Esophagus (tissue), 2 donors: Measurements from ENCODE around the gene OPRD1. TPM values are rescaled to one million over a fixed set of nuclear protein-coding genes. Genes with fewer than 3 reads are reported as not detected.

Experiments used
- H3K27ac ChIP-seq, 2 donors: one replicate each; pipeline ENCODE4 v1.5.1; 2013; ENCODE audit warnings: low read depth in 2 of 2, mild to moderate bottlenecking in 2 of 2, inconsistent platforms in 1 of 2, low read length in 1 of 2, moderate library complexity in 1 of 2
- H3K27me3 ChIP-seq, 2 donors: one replicate each; pipeline ENCODE4 v1.6.1; 2013; ENCODE audit warnings: low read length in 2 of 2, control low read depth in 1 of 2, mild to moderate bottlenecking in 1 of 2; ENCODE audit not compliant: insufficient read depth in 2 of 2, control insufficient read depth in 1 of 2
- H3K36me3 ChIP-seq, 2 donors: one replicate each; pipeline ENCODE4 v1.6.1; 2013; ENCODE audit warnings: low read length in 1 of 2; ENCODE audit not compliant: control insufficient read depth in 2 of 2, insufficient read depth in 2 of 2
- H3K4me1 ChIP-seq, 2 donors: one replicate each; pipeline ENCODE4 v1.6.1; 2013; ENCODE audit warnings: low read length in 1 of 2; ENCODE audit not compliant: control insufficient read depth in 2 of 2, insufficient read depth in 2 of 2
- H3K4me3 ChIP-seq, 2 donors: one replicate each; pipeline ENCODE4 v1.5.1; 2013; ENCODE audit warnings: low read length in 2 of 2, mild to moderate bottlenecking in 2 of 2, low read depth in 1 of 2, moderate library complexity in 1 of 2
- H3K9me3 ChIP-seq, 2 donors: one replicate each; pipeline ENCODE4 v1.6.1; 2013; ENCODE audit warnings: mild to moderate bottlenecking in 2 of 2, low read depth in 1 of 2, low read length in 1 of 2, moderate library complexity in 1 of 2; ENCODE audit not compliant: control insufficient read depth in 2 of 2, insufficient read depth in 1 of 2
- WGBS, 2 donors: extraction: QIAGEN DNeasy Blood & Tissue Kit; methylation state at CpG; one replicate each; pipeline ENCODE4 v1.1.7; 2013; 5-methylcytosine and 5-hydroxymethylcytosine counted together
- polyA plus RNA-seq, 2 donors: library from polyadenylated mRNA; stranded (reverse); fragments of 200-250 nt; gene quantifications; one replicate each; pipeline ENCODE4 v1.2.3, GENCODE V29; 2013
- donor health status: healthy with polysubstance abuse.
- donor health status: Bipolar disorder and iron deficiency.

OPRD1 gene
- polyA plus RNA-seq, 2 donors: not detected

DNA sequence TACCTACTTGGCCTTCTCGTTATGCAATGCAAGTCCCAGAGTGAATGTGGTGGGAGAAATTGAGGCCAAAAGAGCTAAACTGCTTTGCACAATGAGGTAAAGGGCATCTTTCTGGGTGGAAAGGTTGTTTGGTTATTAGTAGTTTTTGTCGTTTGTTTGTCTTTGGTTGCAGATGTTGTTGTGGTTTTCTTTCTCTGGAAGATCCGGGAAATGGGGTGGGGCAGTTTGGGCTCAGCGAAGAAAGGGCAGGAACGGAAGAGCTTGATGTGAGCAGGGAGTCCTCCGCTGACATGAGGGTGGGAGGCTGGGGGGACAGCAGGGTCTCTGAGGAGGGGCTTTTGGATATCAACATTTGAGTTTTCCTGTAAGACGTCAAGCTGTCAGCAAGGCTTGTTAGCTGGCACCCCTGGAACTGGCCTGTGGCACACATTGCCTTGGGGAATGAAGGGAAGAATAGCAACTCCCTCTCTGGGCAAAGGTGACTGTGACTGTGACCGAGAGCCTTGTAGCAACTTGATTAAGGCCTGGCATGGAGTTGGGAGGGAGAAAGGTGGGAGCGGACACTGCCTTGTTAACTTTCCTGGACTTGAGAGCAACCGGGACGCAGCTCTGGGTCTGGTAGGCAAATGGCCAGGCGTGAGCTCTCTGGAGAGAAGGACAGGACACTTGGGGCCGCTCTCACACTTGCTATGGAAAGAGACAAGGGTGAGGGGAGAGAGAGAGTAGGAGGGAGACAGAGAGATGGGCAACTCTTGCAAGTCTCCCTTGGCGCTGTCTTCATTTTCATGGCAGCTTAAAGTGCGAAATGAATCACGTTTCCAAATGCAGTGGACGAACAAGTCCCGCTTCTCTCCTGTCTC, 15.4 kb upstream of the OPRD1 start:
- Histone ChIP-seq H3K36me3 (no peaks in the 10 kb centered on the region), H3K4me3 (no peak overlapping the region)
- 59% methylated on average over 18 of the region's 18 CpGs for WGBS, 2 donors

DNA sequence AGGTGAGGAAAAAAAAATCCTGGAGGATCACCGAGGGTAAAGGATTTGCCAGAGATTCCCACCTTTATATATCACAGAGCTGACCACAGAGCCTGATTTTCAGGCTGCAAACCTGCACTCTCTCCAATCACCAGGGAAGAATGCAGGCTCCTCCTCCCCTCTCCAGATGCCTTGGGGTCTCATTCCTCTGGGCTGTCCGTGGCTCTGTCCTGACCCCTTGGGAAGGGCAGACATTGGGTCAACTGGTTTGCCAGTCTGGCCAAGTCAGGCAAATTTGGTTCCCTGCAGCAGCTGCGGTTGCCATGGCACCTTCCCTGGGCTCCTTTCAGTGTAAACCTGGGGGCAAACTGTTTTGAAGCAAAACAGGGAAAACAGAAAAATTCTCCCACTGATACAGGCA, 11.6 kb upstream of the OPRD1 start:
- Histone ChIP-seq H3K4me3 (no peak overlapping the region), H3K9me3 (peaks cover 0 to 2% of the 10 kb centered on the region in 2 donors), H3K27me3 (no peaks in the 10 kb centered on the region), H3K36me3 (no peaks in the 10 kb centered on the region), H3K27ac (no peak overlapping the region), H3K4me1 (no peaks in the 10 kb centered on the region)
- 47% methylated on average over 3 of the region's 3 CpGs for WGBS, 2 donors

More for the DNA sequence above, 15.4 kb upstream of the OPRD1 start:
- H3K4me1 ChIP-seq: no peaks in the 10 kb centered on the region
- no peaks in the 10 kb centered on the region for H3K27me3 ChIP-seq
- H3K27ac ChIP-seq: no peak overlapping the region
- no peaks in the 10 kb centered on the region for H3K9me3 ChIP-seq

DNA sequence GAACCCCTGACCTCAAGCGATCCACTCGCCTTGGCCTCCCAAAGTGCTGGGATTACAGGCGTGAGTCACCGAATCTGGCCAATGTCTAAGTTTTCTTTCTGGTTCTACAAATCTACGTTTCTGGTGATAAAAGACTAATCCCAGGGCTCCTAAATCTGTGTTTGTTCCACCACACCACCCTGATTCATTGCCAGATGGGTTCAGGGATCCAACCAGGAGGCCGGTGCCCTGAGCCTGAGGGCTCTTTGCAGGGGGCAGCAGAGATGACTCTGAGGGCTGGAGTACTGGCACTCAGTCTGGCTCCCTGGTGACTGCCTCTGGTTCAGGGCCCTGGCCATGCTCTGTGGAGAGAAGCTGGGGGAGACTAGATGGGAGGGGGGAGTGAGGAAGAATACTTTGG, 10.5 kb upstream of the OPRD1 start:
- peaks cover 0 to 2% of the 10 kb centered on the region in 2 donors for H3K9me3 ChIP-seq
- H3K36me3 ChIP-seq: no peaks in the 10 kb centered on the region
- WGBS, 2 donors: 80 to 88% methylated on average over 6 of the region's 6 CpGs
- H3K4me1 ChIP-seq: no peaks in the 10 kb centered on the region
- no peak overlapping the region for H3K27ac ChIP-seq
- no peaks in the 10 kb centered on the region for H3K27me3 ChIP-seq
- H3K4me3 ChIP-seq: no peak overlapping the region

DNA sequence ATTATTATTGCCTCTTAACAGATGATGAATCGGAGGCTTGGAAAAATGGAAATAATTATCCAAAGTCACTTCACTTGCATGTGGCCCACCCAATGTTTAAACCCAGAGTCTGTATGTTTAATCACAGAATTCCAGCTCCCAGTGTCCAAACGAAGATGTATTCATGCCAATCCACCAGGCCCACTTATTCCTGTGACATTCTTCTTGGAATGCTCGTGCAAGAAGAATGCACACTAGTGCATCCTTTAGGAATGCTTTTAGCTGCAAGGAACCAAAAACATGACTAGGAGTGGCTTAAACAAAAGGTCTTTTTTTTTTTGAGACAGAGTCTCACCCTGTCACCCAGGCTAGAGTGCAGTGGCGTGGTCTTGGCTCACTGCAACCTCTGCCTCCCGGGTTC, 8.9 kb upstream of the OPRD1 start:
- 76 to 79% methylated on average over 5 of the region's 5 CpGs for WGBS, 2 donors
- no peaks in the 10 kb centered on the region for H3K36me3 ChIP-seq
- no peak overlapping the region for H3K4me3 ChIP-seq

DNA sequence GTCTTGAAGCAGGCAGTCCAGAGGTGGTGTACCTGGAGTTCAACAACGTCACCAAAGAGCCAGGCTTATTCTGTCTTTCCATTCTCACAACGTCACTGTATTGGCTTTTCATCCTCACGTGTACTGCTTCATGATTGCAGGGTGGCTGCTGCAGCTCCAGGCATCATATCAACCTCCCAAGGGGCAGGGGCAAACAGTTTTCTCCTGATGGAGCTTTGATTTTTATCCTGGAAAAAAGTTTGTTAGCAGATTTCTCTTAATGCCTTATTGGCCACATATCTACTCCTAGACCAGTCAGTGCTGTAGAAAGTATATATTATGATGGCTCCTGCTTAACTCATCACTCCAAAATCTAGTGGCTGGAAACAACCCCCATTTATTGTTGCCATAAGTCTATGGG, 8.3 kb upstream of the OPRD1 start:
- H3K4me3 ChIP-seq: no peak overlapping the region
- no peaks in the 10 kb centered on the region for H3K36me3 ChIP-seq
- H3K9me3 ChIP-seq: peaks cover 0 to 2% of the 10 kb centered on the region in 2 donors
- no peaks in the 10 kb centered on the region for H3K4me1 ChIP-seq
- H3K27me3 ChIP-seq: no peaks in the 10 kb centered on the region
- no peak overlapping the region for H3K27ac ChIP-seq
- WGBS, 2 donors: 95 to 100% methylated on average over 3 of the region's 3 CpGs

More for the DNA sequence above, 8.9 kb upstream of the OPRD1 start:
- H3K27me3 ChIP-seq: no peaks in the 10 kb centered on the region
- H3K27ac ChIP-seq: no peak overlapping the region
- peaks cover 0 to 2% of the 10 kb centered on the region in 2 donors for H3K9me3 ChIP-seq
- no peaks in the 10 kb centered on the region for H3K4me1 ChIP-seq

DNA sequence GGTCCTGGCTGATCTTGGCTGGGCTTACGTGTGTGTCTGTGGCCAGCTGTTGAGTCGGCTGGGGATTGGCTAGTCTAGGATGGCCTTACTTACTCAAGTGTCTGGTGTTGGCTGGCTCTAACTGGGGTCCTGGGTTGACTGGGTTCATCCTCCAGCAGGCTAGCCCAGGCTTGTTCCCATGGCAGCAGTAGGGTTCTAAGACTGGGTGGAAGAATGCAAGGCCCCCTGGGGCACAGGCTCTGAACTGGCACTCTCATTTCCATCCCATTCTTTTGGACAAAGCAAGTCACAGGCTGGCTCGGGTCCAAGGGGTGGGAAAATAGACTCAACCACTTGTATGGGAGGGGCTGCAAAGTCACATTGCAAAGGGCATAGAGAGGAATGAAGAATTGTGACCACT, 7.9 kb upstream of the OPRD1 start:
- H3K27me3 ChIP-seq: no peaks in the 10 kb centered on the region
- WGBS, 2 donors: 57 to 70% methylated on average over 3 of the region's 3 CpGs
- H3K36me3 ChIP-seq: no peaks in the 10 kb centered on the region
- H3K4me3 ChIP-seq: no peak overlapping the region
- peaks cover 0 to 2% of the 10 kb centered on the region in 2 donors for H3K9me3 ChIP-seq
- no peak overlapping the region for H3K27ac ChIP-seq
- H3K4me1 ChIP-seq: no peaks in the 10 kb centered on the region

DNA sequence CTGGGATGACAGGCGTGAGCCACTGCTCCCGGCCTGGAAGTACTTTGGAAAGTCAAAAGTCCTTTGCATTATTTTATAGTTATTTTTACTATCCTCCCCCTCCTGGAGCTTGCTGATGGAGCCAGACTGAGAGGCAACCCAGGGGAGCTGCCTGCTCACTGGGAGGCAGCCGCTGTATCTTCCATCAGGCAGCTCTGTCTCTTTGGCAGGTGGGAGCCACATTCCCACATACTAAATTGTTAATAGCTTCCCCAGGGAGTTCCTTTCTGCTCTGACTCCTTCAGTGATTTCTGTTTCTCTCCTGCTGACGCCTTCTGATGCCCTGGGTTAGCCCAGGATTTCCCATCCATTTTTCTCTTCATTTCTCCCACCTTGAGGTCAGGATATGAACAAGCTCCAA, 4.9 kb upstream of the OPRD1 start:
- Histone ChIP-seq H3K27me3 (peaks cover 3 to 7% of the 10 kb centered on the region in 2 donors), H3K36me3 (no peaks in the 10 kb centered on the region), H3K4me3 (no peak overlapping the region), H3K9me3 (peaks cover 0 to 2% of the 10 kb centered on the region in 2 donors), H3K4me1 (no peaks in the 10 kb centered on the region), H3K27ac (no peak overlapping the region)
- 55 to 65% methylated on average over 4 of the region's 4 CpGs for WGBS, 2 donors

DNA sequence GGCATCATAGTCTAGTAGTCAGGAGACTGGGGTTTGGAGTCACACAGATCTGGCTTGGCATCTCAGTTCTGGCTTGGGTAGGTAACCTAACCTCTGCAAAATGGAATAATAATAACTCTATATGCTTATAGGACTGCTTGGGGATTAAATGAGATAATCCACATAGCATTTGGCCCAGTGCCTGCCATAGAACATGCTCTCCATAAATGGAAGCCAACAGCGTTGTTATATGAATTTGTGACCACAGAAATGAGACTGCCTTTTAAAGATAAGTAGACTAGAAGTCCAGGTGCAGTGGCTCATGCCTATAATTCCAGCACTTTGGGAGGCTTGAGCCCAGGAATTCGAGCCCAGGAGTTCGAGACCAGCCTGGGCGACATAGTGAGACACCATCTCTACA, 4.0 kb upstream of the OPRD1 start:
- peaks cover 0 to 2% of the 10 kb centered on the region in 2 donors for H3K9me3 ChIP-seq
- no peak overlapping the region for H3K27ac ChIP-seq
- H3K4me3 ChIP-seq: no peak overlapping the region
- H3K4me1 ChIP-seq: no peaks in the 10 kb centered on the region
- H3K27me3 ChIP-seq: peaks cover 9 to 10% of the 10 kb centered on the region in 2 donors
- WGBS, 2 donors: 81 to 83% methylated on average over 4 of the region's 4 CpGs
- H3K36me3 ChIP-seq: no peaks in the 10 kb centered on the region

DNA sequence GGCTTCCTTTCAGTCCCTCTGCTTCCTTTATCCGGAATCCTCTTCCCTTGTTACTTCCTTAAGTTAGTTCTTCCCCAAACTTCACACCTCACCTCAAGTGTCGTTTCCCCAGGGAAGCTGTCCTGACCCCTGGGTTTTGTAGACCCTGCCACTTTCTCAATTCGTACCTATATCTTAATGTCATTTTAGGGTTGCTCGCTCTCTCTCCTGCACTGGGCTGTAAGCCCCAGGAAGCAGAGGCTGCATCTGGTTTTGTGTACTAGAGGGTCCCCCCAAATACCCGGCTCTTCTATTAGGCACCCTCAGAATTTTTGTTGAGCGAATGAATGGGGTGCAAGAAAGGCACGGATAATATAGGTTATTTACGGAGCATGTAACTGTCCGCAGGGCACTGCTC, 603 bp upstream of the OPRD1 start:
- H3K27me3 ChIP-seq: peaks cover 17 to 21% of the 10 kb centered on the region in 2 donors
- WGBS, 2 donors: 66 to 67% methylated on average over 9 of the region's 9 CpGs

More for the DNA sequence above, 603 bp upstream of the OPRD1 start:
- Histone ChIP-seq H3K27ac (no peak overlapping the region), H3K36me3 (no peaks in the 10 kb centered on the region), H3K9me3 (no peaks in the 10 kb centered on the region), H3K4me3 (no peak overlapping the region), H3K4me1 (no peaks in the 10 kb centered on the region)
